HEK293T (cell line): ENCODE data around the gene NINJ1.

Experiments used
- NFRKB ChIP-seq: fragments of 450-650 bp; IDR thresholded peaks from 2 replicates; pipeline ENCODE4 v1.6.1; 2016; ENCODE audit warnings: mild to moderate bottlenecking, moderate library complexity
- SP1 ChIP-seq: fragments of 450-650 bp; IDR thresholded peaks from 2 replicates; pipeline ENCODE4 v1.6.1; 2017

GRCh38 chr9:93094658-93095204 lies 39.3 kb downstream of the NINJ1 start:
- TF ChIP-seq NFRKB (no peak), SP1 (no peak)
